Testis (tissue), 2 donors: ENCODE results near the gene ASPHD2.

Experiments used
- POLR2A ChIP-seq: fragments of 450-650 bp; IDR thresholded peaks from one replicate; pipeline ENCODE4 v1.6.1; 2017; ENCODE audit warnings: antibody characterized with exemption, mild to moderate bottlenecking, moderate library complexity
- TF ChIP-seq, protein P1 (sequence below), 3 experiments: fragments of 450-650 bp in 2 of 3; fragments of 200-600 bp in 1 of 3; sonication (generic) in 1 of 3; IDR thresholded peaks; one replicate each; pipeline ENCODE4 v1.5.1; 2016 to 2019; ENCODE audit warnings: antibody characterized with exemption in 3 of 3, mild to moderate bottlenecking in 2 of 3, moderate library complexity in 1 of 3

GRCh38 chr22:26479792-26480610, 50.9 kb downstream of the ASPHD2 start:
- TF ChIP-seq, protein P1, sequence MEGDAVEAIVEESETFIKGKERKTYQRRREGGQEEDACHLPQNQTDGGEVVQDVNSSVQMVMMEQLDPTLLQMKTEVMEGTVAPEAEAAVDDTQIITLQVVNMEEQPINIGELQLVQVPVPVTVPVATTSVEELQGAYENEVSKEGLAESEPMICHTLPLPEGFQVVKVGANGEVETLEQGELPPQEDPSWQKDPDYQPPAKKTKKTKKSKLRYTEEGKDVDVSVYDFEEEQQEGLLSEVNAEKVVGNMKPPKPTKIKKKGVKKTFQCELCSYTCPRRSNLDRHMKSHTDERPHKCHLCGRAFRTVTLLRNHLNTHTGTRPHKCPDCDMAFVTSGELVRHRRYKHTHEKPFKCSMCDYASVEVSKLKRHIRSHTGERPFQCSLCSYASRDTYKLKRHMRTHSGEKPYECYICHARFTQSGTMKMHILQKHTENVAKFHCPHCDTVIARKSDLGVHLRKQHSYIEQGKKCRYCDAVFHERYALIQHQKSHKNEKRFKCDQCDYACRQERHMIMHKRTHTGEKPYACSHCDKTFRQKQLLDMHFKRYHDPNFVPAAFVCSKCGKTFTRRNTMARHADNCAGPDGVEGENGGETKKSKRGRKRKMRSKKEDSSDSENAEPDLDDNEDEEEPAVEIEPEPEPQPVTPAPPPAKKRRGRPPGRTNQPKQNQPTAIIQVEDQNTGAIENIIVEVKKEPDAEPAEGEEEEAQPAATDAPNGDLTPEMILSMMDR (IDR thresholded peaks at IDR 0.05) = no peak
- TF ChIP-seq POLR2A = no peak
